ES-I3 (cell line): ENCODE results near the gene TBC1D10B.

Source experiments
- H3K36me3 ChIP-seq: 2 replicates; pipeline ENCODE4 v1.6.1; 2013; ENCODE audit warnings: mild to moderate bottlenecking, low read length, control low read depth, moderate library complexity; ENCODE audit not compliant: insufficient read depth
- H3K4me1 ChIP-seq: 2 replicates; pipeline ENCODE4 v1.6.1; 2013; ENCODE audit warnings: mild to moderate bottlenecking, control low read depth, low read length; ENCODE audit not compliant: insufficient read depth
- H3K9ac ChIP-seq: 2 replicates; pipeline ENCODE4 v1.6.1; 2013; ENCODE audit warnings: low read depth, mild to moderate bottlenecking, low read length, moderate library complexity
- H3K9me3 ChIP-seq: 2 replicates; pipeline ENCODE4 v1.6.1; 2013; ENCODE audit warnings: mild to moderate bottlenecking, low read length, moderate library complexity; ENCODE audit not compliant: control insufficient read depth, insufficient read depth

Gene TBC1D10B

DNA sequence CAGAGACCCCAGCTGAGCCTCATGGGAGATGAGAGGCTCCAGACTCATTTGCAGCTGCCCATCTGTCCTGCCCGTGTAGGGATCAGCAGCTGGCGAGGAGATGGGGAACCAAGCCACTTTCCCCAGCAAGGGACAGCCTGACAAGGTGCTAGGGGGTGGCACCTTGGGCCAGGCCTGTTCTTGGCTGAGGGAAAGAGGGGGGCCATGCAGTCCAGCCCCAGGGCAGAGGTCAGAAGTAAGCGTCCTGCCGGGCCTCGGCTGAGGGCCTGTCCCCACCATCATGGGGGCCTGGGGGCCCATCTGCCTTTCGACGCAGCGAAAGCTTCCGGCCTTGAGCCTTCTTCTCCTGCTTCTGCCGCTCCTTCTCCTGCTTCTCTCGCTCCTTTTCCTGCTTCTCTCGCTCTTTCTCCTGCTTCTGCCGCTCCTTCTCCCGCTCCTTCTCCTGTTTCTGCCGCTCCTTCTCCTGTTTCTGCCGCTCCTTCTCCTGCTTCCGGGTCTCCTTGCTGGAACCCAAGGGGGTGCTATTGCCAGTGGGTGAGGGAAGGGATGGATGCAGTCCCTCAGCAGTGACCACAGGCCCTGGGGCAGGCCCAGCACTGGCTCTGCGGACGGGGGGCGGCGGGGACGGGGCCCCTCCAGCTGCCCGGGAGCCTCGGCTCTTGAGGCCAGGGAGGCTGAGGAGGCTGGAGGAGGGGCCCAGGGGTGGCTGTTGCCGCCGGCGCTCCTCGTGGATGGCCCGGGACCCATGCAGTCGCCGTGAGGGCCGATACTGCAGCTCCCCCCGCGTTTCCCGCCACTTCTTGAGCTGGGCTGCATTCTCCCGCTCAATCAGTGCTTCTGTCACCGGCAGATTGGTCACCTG lies 12.3 kb downstream of the TBC1D10B start:
- no peak overlapping the region for H3K9ac ChIP-seq
- H3K9me3 ChIP-seq: no peaks in the 10 kb centered on the region
- no peaks in the 10 kb centered on the region; the same call in 1 of the 2 replicates for H3K4me1 ChIP-seq
- no peaks in the 10 kb centered on the region for H3K36me3 ChIP-seq

DNA sequence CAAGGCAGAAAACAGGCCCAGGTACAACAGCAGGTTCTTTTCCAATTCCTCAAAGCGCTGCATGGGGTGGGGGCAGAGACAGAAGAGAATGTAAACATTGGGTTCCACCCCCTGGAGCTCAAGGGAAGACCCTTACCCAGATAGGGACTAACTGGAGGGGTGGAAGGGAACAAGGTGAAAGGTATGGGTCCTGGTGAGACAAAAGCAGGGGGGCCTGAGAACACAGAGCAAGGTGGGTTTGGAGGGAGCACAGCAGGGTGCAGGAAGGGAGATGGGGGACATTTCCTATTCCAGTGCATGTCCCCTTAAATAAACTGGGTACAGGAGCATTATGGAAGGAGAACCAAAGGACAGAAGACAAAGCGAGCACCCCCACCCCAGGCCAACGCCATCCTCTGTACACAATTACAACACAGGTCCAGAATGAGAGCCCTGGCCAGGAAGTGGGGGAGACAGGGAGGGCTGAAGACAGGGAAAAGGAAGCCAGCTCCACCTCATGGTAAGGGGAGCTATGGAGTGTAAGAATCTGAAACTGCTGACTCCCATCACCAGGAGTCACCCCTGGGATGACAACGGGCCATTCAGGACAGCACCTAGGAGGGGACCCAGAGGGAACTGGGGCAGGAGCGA lies 13.1 kb downstream of the TBC1D10B start:
- H3K9ac ChIP-seq: no peak overlapping the region
- no peaks in the 10 kb centered on the region; the same call in 1 of the 2 replicates for H3K4me1 ChIP-seq
- H3K9me3 ChIP-seq: no peaks in the 10 kb centered on the region
- H3K36me3 ChIP-seq: peaks cover 7% of the 10 kb centered on the region; the same call in 1 of the 2 replicates

DNA sequence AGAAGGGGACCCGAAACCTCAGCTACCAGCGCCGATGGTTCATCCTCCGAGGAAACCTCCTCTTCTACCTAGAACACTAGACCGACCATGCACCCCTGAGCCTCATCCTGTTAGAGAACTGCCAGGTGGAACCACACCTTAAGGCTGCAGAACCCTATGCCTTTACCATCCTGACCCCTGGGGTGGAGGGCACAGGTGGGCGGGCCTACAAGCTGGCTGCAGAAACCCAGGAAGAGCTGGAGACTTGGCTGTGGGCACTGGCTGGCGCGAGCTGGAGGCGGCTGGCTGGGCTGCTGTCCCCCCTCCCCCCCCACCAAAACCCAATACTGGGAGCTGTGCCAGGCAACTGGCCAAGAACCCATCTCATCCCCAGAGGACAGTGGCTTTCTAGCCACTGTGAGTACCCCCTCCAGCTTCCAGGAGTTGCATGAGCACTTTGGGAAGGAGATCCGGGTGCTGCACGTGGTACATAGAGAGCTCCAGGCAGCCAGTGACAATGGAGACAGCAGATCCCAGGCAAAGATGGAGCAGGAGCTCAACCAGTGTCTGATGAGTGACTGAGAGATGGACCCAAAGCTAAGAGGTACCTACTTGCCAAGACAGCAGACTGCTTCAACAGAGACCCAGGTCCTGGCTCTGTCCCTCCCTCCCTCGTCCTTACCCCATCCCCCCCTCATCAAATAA lies 13.8 kb downstream of the TBC1D10B start:
- H3K9me3 ChIP-seq: no peaks in the 10 kb centered on the region
- peak overlapping the region; percentile 84; the same call in 1 of the 2 replicates for H3K9ac ChIP-seq
- H3K4me1 ChIP-seq: no peaks in the 10 kb centered on the region; the same call in 1 of the 2 replicates
- peaks cover 8% of the 10 kb centered on the region; the same call in 1 of the 2 replicates for H3K36me3 ChIP-seq

DNA sequence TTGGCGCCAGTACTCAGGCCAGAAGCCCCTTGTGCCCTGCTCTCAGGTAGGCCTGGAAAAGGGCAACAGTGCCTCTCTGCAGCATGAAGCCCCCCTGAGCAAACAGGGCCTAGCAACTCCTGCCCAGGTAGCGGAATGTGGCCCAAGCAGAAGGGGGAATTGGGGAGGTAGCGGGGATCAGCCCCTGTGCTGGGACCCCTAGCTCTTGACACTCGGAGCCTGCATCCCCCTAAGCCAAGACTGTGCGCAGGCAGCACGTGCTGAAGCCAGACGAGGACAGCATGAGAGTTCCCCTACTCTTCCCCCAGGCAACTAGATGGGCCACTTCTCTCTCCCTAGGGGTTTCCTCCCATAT lies 14.4 kb downstream of the TBC1D10B start:
- Histone ChIP-seq H3K9ac (peak overlapping the region; percentile 84), H3K9me3 (no peaks in the 10 kb centered on the region), H3K4me1 (no peaks in the 10 kb centered on the region; the same call in 1 of the 2 replicates), H3K36me3 (peaks cover 8% of the 10 kb centered on the region)

DNA sequence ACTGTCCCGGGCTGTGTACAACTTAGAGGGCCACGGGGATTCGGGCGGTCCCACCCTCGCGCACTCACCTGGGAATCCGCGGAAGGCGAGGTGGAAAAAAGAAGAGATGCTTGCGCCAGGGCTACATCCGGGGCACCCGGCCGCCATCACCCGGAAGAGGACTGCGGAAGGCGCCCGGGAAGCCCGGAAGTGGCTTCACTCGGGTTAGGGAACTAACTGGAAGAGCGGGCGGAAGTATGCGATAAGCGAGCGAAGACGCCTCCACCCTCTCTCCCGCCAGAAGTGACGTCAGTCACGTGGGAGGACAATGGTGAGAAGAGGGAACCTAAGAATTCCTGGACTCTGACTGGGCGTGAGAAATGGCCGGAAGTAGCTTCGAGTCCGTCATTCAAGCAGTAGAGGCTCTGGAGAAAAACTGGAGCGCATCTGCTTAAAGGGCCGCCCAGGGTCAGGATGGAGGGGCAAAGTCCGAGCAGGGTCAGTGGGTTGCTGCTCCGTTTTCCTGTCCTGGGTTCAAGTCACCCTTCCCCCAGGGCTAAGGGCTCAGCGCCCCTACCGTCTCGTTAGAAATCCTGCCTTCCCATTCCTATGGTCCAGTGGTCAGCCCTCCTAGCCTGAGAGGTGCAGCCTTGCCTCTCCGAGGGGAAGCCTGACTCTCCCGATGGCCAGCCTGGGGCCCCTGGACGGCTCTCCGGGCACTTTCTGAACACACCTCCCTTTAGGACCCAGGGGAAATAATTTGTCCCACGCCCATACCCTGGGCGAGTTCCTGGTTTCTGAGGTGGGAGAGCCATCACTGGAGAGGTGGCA lies 14.9 kb downstream of the TBC1D10B start, which contains the start of gene CD2BP2:
CD2BP2 (minus strand) TSS at position 165 of the 810 bp plus-strand sequence. CDS start 627 bp downstream, outside the sequence.
- Histone ChIP-seq H3K4me1 (no peaks in the 10 kb centered on the region; the same call in 1 of the 2 replicates), H3K9me3 (no peaks in the 10 kb centered on the region), H3K36me3 (peaks cover 8% of the 10 kb centered on the region), H3K9ac (peak within 1 kb of the TSS; percentile 84)

DNA sequence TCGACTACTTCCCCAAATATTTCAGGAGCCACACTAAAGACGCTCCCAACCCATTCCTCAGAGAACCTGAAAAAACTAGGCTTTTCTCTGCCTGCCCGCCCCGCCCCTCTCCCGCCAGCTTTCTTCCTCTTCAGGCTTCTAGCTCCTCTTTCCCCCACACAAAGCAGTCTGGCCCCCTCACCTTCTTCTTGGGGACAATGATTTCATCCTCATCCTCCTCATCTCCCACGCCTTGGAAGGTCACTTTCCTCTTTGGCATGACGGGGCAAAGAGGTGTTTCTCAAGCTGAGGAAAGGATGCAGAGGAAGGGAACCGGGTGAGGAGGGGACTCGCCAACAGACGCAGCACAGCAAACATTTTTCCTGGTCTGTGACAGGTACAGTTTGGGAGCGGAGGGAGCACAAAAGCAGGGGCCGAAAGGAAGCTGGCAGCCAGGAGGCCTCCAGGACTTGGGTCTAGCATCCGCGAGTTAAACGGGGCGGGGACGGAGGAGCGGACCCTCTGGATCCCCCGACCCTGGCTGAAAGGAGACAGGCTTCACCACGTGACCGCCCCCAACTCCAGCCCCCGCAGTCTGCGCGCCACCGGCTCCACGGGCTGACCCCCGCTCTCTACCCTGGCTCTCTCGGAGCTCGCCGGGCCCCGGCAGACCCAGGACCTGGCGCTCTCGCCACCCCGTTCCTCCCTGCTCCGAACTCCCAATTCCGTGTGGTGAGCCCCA lies 15.7 kb downstream of the TBC1D10B start:
- peaks cover 8% of the 10 kb centered on the region for H3K36me3 ChIP-seq
- peak overlapping the region; percentile 84 for H3K9ac ChIP-seq
- H3K4me1 ChIP-seq: no peaks in the 10 kb centered on the region; the same call in 1 of the 2 replicates
- no peaks in the 10 kb centered on the region for H3K9me3 ChIP-seq

DNA sequence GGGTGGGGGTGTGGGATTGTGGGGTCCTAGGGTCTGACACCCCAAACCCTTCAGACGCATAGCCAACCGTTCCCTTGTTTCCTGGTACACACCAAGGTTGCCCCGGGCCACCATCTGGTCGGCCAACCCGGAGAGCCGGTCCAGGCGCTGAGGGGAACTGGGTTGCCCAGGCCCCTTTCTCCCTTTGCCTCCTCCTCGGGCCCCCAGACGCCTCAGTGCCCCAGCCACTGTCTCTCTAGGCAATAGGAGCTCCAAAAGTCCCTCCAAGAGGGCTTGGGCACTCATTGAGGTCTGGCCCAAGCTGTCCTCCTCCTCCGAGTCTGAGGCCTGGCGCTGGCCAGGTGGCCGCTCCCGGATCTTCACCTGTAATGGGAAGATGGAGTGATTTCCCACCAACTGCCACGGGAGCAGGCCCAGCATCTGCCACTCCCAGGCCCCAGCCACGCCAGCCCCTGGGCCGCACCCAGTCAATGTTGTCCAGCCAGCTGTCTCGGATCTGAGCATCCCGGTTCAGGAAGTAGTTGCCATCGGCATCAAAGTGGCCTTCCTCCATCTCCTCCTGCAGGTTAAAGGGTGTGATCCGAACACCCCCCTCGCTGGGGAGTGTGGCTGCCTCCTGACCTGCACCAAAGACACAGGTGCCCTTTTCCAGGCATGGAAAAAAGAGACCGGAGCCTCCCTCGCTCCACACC lies 16.7 kb downstream of the TBC1D10B start:
- Histone ChIP-seq H3K9ac (no peak overlapping the region; the same call in 1 of the 2 replicates), H3K36me3 (peaks cover 8% of the 10 kb centered on the region), H3K4me1 (no peaks in the 10 kb centered on the region; the same call in 1 of the 2 replicates), H3K9me3 (no peaks in the 10 kb centered on the region)

DNA sequence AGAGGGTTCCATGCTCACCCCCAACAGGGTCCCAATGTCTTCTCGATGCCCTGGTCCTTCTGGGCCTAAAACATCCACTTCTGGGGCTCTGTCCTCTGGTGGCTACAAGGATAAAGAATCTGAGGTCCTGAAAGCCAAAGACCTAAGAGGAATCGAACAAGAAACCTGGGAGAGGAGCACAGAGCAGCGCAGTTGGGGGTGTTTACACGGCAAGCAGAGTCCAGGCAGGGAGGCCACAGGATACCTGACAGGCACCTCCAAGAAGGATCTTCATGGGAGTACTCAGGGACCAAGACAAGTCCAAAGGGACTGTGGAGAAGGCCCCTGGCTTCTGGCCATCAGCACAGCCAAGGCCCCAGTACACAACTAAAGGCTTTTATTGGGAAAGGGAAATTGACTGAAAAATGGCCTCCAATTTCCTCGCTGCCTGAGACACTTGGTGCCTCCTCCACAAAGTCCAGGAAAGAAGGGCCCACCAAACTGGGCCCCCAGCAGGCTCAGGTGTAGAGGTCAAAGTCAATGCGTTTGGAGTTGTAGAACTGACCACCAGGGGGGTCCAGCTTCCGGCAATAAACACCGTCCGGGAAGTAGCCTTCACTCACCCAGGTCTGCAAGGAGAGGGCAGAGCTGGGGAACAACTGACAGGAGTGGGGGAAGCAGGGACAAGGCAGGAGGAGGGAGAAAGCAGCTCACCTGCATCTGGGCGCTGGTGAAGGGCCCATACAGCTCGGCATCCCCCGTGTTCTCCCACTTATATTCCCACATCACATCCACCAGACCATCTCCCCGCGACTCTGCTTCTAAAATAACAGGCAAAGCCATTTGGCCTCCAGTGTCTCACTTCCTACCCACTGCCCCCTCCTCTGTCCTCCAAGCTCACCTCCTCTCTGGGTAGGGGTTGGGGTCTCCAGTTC lies 17.5 kb downstream of the TBC1D10B start:
- Histone ChIP-seq H3K9ac (no peak overlapping the region), H3K4me1 (no peaks in the 10 kb centered on the region; the same call in 1 of the 2 replicates), H3K9me3 (no peaks in the 10 kb centered on the region), H3K36me3 (peaks cover 8% of the 10 kb centered on the region)

DNA sequence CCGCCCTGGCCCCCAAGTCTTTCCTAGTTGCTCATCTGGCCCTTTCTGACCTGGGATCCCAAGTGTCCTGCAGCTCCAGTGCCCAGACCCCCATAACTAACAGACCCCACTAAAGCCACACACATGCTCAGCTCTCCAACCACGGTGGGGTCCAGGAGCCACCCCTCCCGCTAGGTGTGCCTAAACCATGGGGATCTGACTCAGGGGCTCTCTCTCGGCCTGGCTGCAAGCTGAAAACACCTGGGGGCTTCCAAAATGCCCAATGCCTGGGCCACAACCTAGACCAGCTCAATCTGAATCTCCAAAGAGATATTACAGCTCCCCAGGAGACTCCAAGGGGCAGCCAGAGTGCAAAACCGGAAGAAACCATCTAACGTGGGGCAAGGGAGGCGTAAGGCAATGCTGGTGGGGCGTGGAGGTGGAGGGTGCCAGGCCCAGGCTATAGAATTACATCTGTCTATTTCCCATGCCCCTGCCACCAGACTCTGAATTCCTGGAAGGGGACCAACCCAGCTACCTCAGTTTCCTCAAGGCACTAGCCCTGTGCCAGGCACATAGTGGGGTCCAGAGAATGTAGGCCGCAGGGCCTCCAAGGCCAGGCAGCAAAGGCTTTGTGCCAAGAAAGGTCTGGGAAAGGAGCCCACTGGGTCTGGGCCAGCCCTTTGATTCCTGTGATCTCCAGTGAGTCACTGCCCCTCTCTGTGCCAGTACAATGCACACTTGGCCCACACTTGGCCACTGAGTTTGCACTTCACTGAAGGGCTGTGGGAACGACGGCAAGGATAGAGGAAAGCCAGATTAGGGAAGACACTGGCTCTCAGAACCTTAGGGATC lies 18.5 kb downstream of the TBC1D10B start:
- no peaks in the 10 kb centered on the region; the same call in 1 of the 2 replicates for H3K4me1 ChIP-seq
- peaks cover 8% of the 10 kb centered on the region for H3K36me3 ChIP-seq
- H3K9ac ChIP-seq: no peak overlapping the region
- no peaks in the 10 kb centered on the region for H3K9me3 ChIP-seq

DNA sequence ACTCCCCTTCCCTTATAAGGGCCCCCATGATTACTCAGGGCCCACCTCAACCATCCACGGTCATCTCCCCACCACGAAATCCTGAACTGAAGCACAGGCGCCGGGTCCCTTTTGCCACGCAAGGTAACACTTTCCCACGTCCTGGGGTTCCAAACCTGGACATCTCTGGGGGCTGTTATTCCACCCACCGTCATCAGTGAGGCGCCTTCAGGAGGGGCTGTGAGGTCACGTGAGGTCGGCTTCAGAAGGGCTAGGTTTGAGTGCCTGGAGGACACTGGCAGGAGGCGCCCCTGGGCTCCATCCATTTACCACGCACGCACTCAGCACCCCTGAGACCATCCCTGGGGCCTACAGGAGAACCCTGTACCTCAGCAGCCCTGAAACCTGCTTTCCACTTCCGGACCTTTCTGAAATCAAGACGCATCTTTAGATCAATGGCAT lies 19.3 kb downstream of the TBC1D10B start:
- H3K4me1 ChIP-seq: no peaks in the 10 kb centered on the region; the same call in 1 of the 2 replicates
- H3K9me3 ChIP-seq: no peaks in the 10 kb centered on the region
- no peak overlapping the region for H3K9ac ChIP-seq
- H3K36me3 ChIP-seq: peaks cover 8% of the 10 kb centered on the region

DNA sequence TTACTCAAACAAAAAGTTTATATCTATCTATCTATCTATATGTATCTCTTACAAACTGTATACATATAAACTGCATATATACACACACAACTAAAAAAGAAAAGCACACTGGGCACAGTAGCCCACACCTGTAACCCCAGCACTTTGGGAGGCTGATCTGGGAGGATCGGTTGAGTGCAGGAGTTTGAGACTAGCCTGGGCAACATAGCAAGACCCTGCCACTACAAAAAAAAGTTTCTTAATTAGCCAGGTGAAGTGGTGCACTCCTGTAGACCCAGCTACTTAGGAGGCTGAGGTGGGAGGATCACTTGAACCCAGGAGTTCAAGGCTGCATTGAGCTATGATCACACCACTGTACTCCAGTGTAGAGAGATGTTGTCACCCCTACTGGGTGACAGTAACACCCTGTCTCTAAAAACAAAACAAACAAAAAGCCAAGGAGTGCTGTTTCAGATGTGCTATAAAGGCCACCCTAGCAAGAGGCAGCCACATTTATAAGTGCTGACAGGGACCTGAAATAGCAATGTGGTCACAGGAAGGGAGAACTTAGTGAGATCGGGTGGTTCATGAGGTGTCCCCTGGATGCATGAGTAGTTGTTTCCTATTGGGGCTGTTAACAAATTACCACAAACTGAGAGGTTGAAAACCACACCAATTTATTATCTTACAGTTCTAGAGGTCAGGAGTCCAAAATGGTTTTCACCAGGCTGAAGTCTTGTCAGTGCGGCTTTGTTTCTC lies 20.0 kb downstream of the TBC1D10B start:
- peaks cover 8% of the 10 kb centered on the region for H3K36me3 ChIP-seq
- no peaks in the 10 kb centered on the region for H3K9me3 ChIP-seq
- H3K9ac ChIP-seq: no peak overlapping the region
- no peaks in the 10 kb centered on the region; the same call in 1 of the 2 replicates for H3K4me1 ChIP-seq
